Neural cell (in vitro differentiated cells): ENCODE results near the gene VPS26A. TPM values are rescaled to one million over a fixed set of nuclear protein-coding genes. Genes with fewer than 3 reads are reported as not detected.

ENCODE experiments used
- polyA plus RNA-seq: library from polyadenylated mRNA; depleted of rRNA; stranded (reverse); fragments of >200 nt; gene quantifications from 2 replicates; pipeline ENCODE4 v1.2.3, GENCODE V29; 2014
- small RNA-seq, 3 experiments: library from RNA; depleted of rRNA; stranded (forward); fragments of <200 nt; gene quantifications; one replicate each; pipeline ENCODE3, GENCODE V24; 2012

Gene VPS26A
- polyA plus RNA-seq, 1 donor from 2014 or later = 48.9 TPM

Small RNA genes lying within 50 kb of the gene (small RNA-seq; reads per million reads assigned to genes)
- gene RF00017 = 0 reads per million in 3 experiments

Other genes with a start within 250 kb of the VPS26A start
- 45.6 and 51.1 TPM in 2 replicates for gene DDX50, start 222.9 kb upstream of the VPS26A start, polyA plus RNA-seq
- gene DDX21, start 168.0 kb upstream of the VPS26A start, polyA plus RNA-seq = 29.6 and 33.0 TPM in 2 replicates
- 76.9 and 94.1 TPM in 2 replicates for gene KIFBP, start 135.4 kb upstream of the VPS26A start, polyA plus RNA-seq
- gene SRGN, start 36.1 kb upstream of the VPS26A start, polyA plus RNA-seq = not detected in 2 replicates
- 30.8 and 33.3 TPM in 2 replicates for gene SUPV3L1, start 56.1 kb downstream of the VPS26A start, polyA plus RNA-seq
- gene HKDC1, start 96.2 kb downstream of the VPS26A start, polyA plus RNA-seq = 0.07 TPM in 1 of 2 replicates, not detected in the other
- gene HK1, start 154.3 kb downstream of the VPS26A start, polyA plus RNA-seq = 60.5 and 67.7 TPM in 2 replicates